HepG2 (cell line): ENCODE results near the gene ANKS1A. TPM values are rescaled to one million over a fixed set of nuclear protein-coding genes. Genes with fewer than 3 reads are reported as not detected.
A peak's percentile ranks its signal among the peaks of the same experiment; 100 is the strongest.

ENCODE experiments used
- DR1 ChIP-seq: sonication (generic); formaldehyde crosslinking; IDR thresholded peaks from 2 replicates; pipeline ENCODE4 v1.8.0; 2021; ENCODE audit warnings: mild to moderate bottlenecking, missing genetic modification reagents, inconsistent platforms
- EHMT2 ChIP-seq: fragments of 200-600 bp; sonication (generic); IDR thresholded peaks from 2 replicates; pipeline ENCODE4 v1.7.0; 2017; ENCODE audit warnings: antibody characterized with exemption, low read depth, low read length, borderline replicate concordance
- ESRRA ChIP-seq: sonication (generic); formaldehyde crosslinking; IDR thresholded peaks from 2 replicates; pipeline ENCODE4 v1.5.1; 2020; ENCODE audit warnings: mild to moderate bottlenecking, low read depth, missing genetic modification reagents
- ETV6 ChIP-seq: sonication (generic); formaldehyde crosslinking; conservative IDR thresholded peaks from 2 replicates; pipeline ENCODE4 v1.4.0; 2020; ENCODE audit warnings: missing genetic modification reagents
- FLYWCH1 ChIP-seq: sonication (generic); formaldehyde crosslinking; IDR thresholded peaks from 2 replicates; pipeline ENCODE4 v1.8.1; 2023; ENCODE audit warnings: mild to moderate bottlenecking, missing genetic modification reagents
- KDM2A ChIP-seq: sonication (generic); formaldehyde crosslinking; IDR thresholded peaks from 2 replicates; pipeline ENCODE4 v1.4.0; 2020; ENCODE audit warnings: low read depth, missing genetic modification reagents, borderline replicate concordance
- MED13 ChIP-seq: sonication (generic); formaldehyde crosslinking; IDR thresholded peaks from 2 replicates; pipeline ENCODE4 v1.5.0; 2020; ENCODE audit warnings: missing genetic modification reagents
- SOX6 ChIP-seq, 2 experiments: fragments of 450-650 bp in 1 of 2; sonication (generic) in 1 of 2; formaldehyde crosslinking in 1 of 2; IDR thresholded peaks; 2 replicates each; pipeline versions ENCODE4 v1.4.0 to v1.6.1; 2017 to 2020; ENCODE audit warnings: antibody characterized with exemption in 1 of 2, mild to moderate bottlenecking in 1 of 2, missing genetic modification reagents in 1 of 2
- STAG1 ChIP-seq: sonication (generic); formaldehyde crosslinking; IDR thresholded peaks from 2 replicates; pipeline ENCODE4 v1.4.0; 2020; ENCODE audit warnings: missing genetic modification reagents
- U2AF1 ChIP-seq: fragments of 200-400 bp; formaldehyde crosslinking; optimal IDR thresholded peaks from 2 replicates; pipeline ENCODE3; 2017; ENCODE audit warnings: mild to moderate bottlenecking, low read depth, low read length
- ZFAT ChIP-seq: sonication (generic); formaldehyde crosslinking; conservative IDR thresholded peaks from 2 replicates; pipeline ENCODE4 v1.8.1; 2023; ENCODE audit warnings: missing genetic modification reagents, inconsistent platforms
- ZNF382 ChIP-seq: sonication (generic); formaldehyde crosslinking; IDR thresholded peaks from 2 replicates; pipeline ENCODE4 v1.5.0; 2020; ENCODE audit warnings: missing genetic modification reagents, mild to moderate bottlenecking, borderline replicate concordance
- ZNF432 ChIP-seq: sonication (generic); formaldehyde crosslinking; IDR thresholded peaks from 2 replicates; pipeline ENCODE4 v1.5.0; 2020; ENCODE audit warnings: missing genetic modification reagents, mild to moderate bottlenecking, borderline replicate concordance
- ZNF446 ChIP-seq: sonication (generic); formaldehyde crosslinking; IDR thresholded peaks from 2 replicates; pipeline ENCODE4 v1.5.0; 2020; ENCODE audit warnings: mild to moderate bottlenecking, missing genetic modification reagents
- ZNF577 ChIP-seq: sonication (generic); formaldehyde crosslinking; IDR thresholded peaks from 2 replicates; pipeline ENCODE4 v1.4.0; 2020; ENCODE audit warnings: mild to moderate bottlenecking, low read depth, missing genetic modification reagents, borderline replicate concordance
- ZNF761 ChIP-seq: sonication (generic); formaldehyde crosslinking; conservative IDR thresholded peaks from 2 replicates; pipeline ENCODE4 v1.4.0; 2020; ENCODE audit warnings: mild to moderate bottlenecking, missing genetic modification reagents
- polyA plus RNA-seq, 8 experiments: library from polyadenylated mRNA; depleted of rRNA in 3 of 8; stranded (reverse) in 7 of 8; unstranded in 1 of 8; fragments of >200 nt; fragmentation: Illumina TruSeq in 4 of 8; extraction: Trizol in 4 of 8; gene quantifications; 2 replicates each; pipeline versions ENCODE4 v1.2.1 to v1.2.3, GENCODE V29; 2011 to 2016; ENCODE audit warnings: low read depth in 4 of 8, missing spikeins in 1 of 8, mixed read lengths in 1 of 8; ENCODE audit not compliant: insufficient read depth in 1 of 8
- total RNA-seq, 5 experiments: library from RNA; depleted of rRNA; stranded (reverse); fragments of >200 nt; fragmentation: Illumina TruSeq; extraction: Trizol; gene quantifications; 2 replicates each; pipeline ENCODE4 v1.2.3, GENCODE V29; 2016; ENCODE audit warnings: low read depth in 1 of 5
- TF ChIP-seq, protein P1 (sequence below): sonication (generic); formaldehyde crosslinking; IDR thresholded peaks from 2 replicates; pipeline ENCODE4 v1.5.0; 2020; ENCODE audit warnings: mild to moderate bottlenecking, missing genetic modification reagents, borderline replicate concordance
- TF ChIP-seq, protein P2 (sequence below): sonication (generic); formaldehyde crosslinking; IDR thresholded peaks from 2 replicates; pipeline ENCODE4 v1.5.0; 2020; ENCODE audit warnings: mild to moderate bottlenecking, missing genetic modification reagents
- TF ChIP-seq, protein P3 (sequence below): sonication (generic); formaldehyde crosslinking; IDR thresholded peaks from 2 replicates; pipeline ENCODE4 v1.8.0; 2022; ENCODE audit warnings: mild to moderate bottlenecking, missing genetic modification reagents; ENCODE audit not compliant: insufficient replicate concordance

Gene ANKS1A
- total and polyA plus RNA-seq, 2 of the 13 experiments (the other 11 are each of a cell fraction or from before 2014, with no cell fraction given) = 7.2 to 15.1 TPM

DNA sequence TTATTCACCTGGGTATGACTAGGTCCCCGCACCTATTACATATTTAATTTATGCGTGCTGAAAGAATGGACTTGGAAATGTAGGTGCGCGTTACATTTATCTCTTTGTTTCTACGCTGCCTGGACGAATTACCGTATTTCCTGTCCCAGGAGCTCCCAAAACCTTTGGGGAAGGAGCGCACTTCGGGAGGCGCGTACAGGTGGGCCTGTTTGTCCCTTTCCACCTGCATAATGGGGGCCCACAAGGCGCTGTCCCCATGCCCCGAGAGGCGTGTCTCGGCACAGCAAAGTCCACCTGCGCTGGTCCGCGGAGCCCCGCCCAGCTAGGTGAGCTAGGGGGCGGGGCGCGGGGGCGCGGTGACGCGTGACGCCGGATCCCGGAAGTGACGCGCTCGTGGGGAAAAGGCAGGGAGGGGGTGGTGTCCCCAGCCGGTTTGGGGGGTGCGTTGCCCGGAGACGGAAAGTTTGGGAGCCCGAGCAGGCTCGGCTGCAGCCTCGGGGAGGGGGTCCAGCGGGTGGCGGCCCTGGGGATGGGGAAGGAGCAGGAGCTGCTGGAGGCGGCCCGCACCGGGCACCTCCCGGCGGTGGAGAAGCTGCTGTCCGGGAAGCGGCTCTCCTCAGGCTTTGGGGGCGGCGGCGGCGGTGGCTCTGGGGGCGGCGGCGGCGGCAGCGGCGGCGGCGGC lies at the start of gene ANKS1A (continued):
- TF ChIP-seq EHMT2 (no peak), FLYWCH1 (CRISPR knock-in tag) (no peak), DR1 (CRISPR knock-in tag) (no peak), ZNF761 (CRISPR knock-in tag) (no peak), ZNF432 (no peak), SOX6 (IDR thresholded peaks at IDR 0.05) (no peak), SOX6 (CRISPR knock-in tag; IDR thresholded peaks at IDR 0.05) (peak; percentile 66; the same call in 1 of the 2 replicates), KDM2A (CRISPR knock-in tag) (peak; percentile 82), MED13 (no peak), ZNF577 (CRISPR knock-in tag) (no peak), ZNF382 (no peak), ETV6 (CRISPR knock-in tag) (no peak), U2AF1 (no peak), STAG1 (CRISPR knock-in tag) (no peak), ZNF446 (CRISPR knock-in tag) (0 out of 2 replicates have a peak, but pooled peaks have one; percentile 12), ESRRA (CRISPR knock-in tag) (no peak), ZFAT (CRISPR knock-in tag) (no peak)
- TF ChIP-seq, protein P1, sequence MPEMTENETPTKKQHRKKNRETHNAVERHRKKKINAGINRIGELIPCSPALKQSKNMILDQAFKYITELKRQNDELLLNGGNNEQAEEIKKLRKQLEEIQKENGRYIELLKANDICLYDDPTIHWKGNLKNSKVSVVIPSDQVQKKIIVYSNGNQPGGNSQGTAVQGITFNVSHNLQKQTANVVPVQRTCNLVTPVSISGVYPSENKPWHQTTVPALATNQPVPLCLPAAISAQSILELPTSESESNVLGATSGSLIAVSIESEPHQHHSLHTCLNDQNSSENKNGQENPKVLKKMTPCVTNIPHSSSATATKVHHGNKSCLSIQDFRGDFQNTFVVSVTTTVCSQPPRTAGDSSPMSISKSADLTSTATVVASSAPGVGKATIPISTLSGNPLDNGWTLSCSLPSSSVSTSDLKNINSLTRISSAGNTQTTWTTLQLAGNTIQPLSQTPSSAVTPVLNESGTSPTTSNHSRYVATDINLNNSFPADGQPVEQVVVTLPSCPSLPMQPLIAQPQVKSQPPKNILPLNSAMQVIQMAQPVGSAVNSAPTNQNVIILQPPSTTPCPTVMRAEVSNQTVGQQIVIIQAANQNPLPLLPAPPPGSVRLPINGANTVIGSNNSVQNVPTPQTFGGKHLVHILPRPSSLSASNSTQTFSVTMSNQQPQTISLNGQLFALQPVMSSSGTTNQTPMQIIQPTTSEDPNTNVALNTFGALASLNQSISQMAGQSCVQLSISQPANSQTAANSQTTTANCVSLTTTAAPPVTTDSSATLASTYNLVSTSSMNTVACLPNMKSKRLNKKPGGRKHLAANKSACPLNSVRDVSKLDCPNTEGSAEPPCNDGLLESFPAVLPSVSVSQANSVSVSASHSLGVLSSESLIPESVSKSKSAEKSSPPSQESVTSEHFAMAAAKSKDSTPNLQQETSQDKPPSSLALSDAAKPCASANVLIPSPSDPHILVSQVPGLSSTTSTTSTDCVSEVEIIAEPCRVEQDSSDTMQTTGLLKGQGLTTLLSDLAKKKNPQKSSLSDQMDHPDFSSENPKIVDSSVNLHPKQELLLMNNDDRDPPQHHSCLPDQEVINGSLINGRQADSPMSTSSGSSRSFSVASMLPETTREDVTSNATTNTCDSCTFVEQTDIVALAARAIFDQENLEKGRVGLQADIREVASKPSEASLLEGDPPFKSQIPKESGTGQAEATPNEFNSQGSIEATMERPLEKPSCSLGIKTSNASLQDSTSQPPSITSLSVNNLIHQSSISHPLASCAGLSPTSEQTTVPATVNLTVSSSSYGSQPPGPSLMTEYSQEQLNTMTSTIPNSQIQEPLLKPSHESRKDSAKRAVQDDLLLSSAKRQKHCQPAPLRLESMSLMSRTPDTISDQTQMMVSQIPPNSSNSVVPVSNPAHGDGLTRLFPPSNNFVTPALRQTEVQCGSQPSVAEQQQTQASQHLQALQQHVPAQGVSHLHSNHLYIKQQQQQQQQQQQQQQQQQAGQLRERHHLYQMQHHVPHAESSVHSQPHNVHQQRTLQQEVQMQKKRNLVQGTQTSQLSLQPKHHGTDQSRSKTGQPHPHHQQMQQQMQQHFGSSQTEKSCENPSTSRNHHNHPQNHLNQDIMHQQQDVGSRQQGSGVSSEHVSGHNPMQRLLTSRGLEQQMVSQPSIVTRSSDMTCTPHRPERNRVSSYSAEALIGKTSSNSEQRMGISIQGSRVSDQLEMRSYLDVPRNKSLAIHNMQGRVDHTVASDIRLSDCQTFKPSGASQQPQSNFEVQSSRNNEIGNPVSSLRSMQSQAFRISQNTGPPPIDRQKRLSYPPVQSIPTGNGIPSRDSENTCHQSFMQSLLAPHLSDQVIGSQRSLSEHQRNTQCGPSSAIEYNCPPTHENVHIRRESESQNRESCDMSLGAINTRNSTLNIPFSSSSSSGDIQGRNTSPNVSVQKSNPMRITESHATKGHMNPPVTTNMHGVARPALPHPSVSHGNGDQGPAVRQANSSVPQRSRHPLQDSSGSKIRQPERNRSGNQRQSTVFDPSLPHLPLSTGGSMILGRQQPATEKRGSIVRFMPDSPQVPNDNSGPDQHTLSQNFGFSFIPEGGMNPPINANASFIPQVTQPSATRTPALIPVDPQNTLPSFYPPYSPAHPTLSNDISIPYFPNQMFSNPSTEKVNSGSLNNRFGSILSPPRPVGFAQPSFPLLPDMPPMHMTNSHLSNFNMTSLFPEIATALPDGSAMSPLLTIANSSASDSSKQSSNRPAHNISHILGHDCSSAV (CRISPR knock-in tag) = no peak
- TF ChIP-seq, protein P2, sequence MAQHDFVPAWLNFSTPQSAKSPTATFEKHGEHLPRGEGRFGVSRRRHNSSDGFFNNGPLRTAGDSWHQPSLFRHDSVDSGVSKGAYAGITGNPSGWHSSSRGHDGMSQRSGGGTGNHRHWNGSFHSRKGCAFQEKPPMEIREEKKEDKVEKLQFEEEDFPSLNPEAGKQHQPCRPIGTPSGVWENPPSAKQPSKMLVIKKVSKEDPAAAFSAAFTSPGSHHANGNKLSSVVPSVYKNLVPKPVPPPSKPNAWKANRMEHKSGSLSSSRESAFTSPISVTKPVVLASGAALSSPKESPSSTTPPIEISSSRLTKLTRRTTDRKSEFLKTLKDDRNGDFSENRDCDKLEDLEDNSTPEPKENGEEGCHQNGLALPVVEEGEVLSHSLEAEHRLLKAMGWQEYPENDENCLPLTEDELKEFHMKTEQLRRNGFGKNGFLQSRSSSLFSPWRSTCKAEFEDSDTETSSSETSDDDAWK = no peak
- TF ChIP-seq, protein P3, sequence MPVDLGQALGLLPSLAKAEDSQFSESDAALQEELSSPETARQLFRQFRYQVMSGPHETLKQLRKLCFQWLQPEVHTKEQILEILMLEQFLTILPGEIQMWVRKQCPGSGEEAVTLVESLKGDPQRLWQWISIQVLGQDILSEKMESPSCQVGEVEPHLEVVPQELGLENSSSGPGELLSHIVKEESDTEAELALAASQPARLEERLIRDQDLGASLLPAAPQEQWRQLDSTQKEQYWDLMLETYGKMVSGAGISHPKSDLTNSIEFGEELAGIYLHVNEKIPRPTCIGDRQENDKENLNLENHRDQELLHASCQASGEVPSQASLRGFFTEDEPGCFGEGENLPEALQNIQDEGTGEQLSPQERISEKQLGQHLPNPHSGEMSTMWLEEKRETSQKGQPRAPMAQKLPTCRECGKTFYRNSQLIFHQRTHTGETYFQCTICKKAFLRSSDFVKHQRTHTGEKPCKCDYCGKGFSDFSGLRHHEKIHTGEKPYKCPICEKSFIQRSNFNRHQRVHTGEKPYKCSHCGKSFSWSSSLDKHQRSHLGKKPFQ = no peak
